Mononuclear cell (primary cell): ENCODE results near the gene CD244. TPM values are rescaled to one million over a fixed set of nuclear protein-coding genes. Genes with fewer than 3 reads are reported as not detected.
"Not testable (repeated sequence)": the region's sequence is repeated elsewhere in the genome, so short reads cannot be mapped to it uniquely, and the experiment has no call there.

Source experiments
- H3K27me3 ChIP-seq: 2 replicates; pipeline ENCODE4 v1.6.0; 2011; ENCODE audit warnings: low read length, control low read depth; ENCODE audit not compliant: insufficient read depth
- H3K4me1 ChIP-seq: 2 replicates; pipeline ENCODE4 v1.5.1; 2011; ENCODE audit warnings: mild to moderate bottlenecking, low read length, control low read depth; ENCODE audit not compliant: insufficient read depth
- H3K4me3 ChIP-seq: 2 replicates; pipeline ENCODE4 v1.5.1; 2011; ENCODE audit warnings: mild to moderate bottlenecking, low read length, moderate library complexity
- H3K9me3 ChIP-seq: 2 replicates; pipeline ENCODE4 v1.5.1; 2011; ENCODE audit warnings: low read depth, mild to moderate bottlenecking, control low read depth, low read length
- total RNA-seq: library from RNA; depleted of rRNA; stranded (reverse); fragments of >200 nt; gene quantifications from one replicate; pipeline ENCODE4 v1.2.3, GENCODE V29; 2012

The CD244 gene
- 15.5 TPM for total RNA-seq

- peaks cover 77% of the 10 kb centered on the region for H3K4me1 ChIP-seq
- peak within 1 kb of the TSS; percentile 34 for H3K4me3 ChIP-seq
- no peaks in the 10 kb centered on the region for H3K27me3 ChIP-seq
- no peaks in the 10 kb centered on the region for H3K9me3 ChIP-seq
Observed at GRCh38 chr1:160862203-160863060, at the start of gene CD244. CD244 (minus strand) TSS chr1:160862887; CDS start chr1:160862677, 210 bp downstream.

GRCh38 chr1:160911925-160912324 is 49.2 kb upstream of the CD244 start:
- Histone ChIP-seq H3K4me1 (no peaks in the 10 kb centered on the region), H3K4me3 (no peak overlapping the region), H3K9me3 (no peaks in the 10 kb centered on the region), H3K27me3 (no peaks in the 10 kb centered on the region)

- Histone ChIP-seq H3K4me3 (no peak overlapping the region), H3K27me3 (no peaks in the 10 kb centered on the region), H3K9me3 (no peaks in the 10 kb centered on the region), H3K4me1 (no peaks in the 10 kb centered on the region)
Observed at GRCh38 chr1:160911441-160911840, 48.8 kb upstream of the CD244 start.

GRCh38 chr1:160910170-160910750 is 47.6 kb upstream of the CD244 start:
- Histone ChIP-seq H3K4me1 (no peaks in the 10 kb centered on the region), H3K9me3 (no peaks in the 10 kb centered on the region), H3K27me3 (no peaks in the 10 kb centered on the region), H3K4me3 (no peak overlapping the region)

- Histone ChIP-seq H3K27me3 (no peaks in the 10 kb centered on the region), H3K4me3 (no peak overlapping the region), H3K9me3 (no peaks in the 10 kb centered on the region), H3K4me1 (no peaks in the 10 kb centered on the region)
Observed at GRCh38 chr1:160907976-160908375, 45.3 kb upstream of the CD244 start.

- H3K4me3 ChIP-seq: no peak overlapping the region
- no peaks in the 10 kb centered on the region for H3K9me3 ChIP-seq
- H3K4me1 ChIP-seq: no peaks in the 10 kb centered on the region
- no peaks in the 10 kb centered on the region for H3K27me3 ChIP-seq
Observed at GRCh38 chr1:160905617-160905989, 42.9 kb upstream of the CD244 start.

GRCh38 chr1:160904783-160905616 is 42.3 kb upstream of the CD244 start:
- Histone ChIP-seq H3K9me3 (no peaks in the 10 kb centered on the region), H3K4me1 (no peaks in the 10 kb centered on the region), H3K4me3 (no peak overlapping the region), H3K27me3 (no peaks in the 10 kb centered on the region)

GRCh38 chr1:160902251-160902650 is 39.6 kb upstream of the CD244 start:
- not testable (repeated sequence) for H3K4me1 ChIP-seq, H3K4me3 ChIP-seq, H3K9me3 ChIP-seq, H3K27me3 ChIP-seq

- Histone ChIP-seq H3K27me3 (no peaks in the 10 kb centered on the region), H3K4me3 (no peak overlapping the region), H3K9me3 (no peaks in the 10 kb centered on the region), H3K4me1 (no peaks in the 10 kb centered on the region)
Observed at GRCh38 chr1:160901768-160902167, 39.1 kb upstream of the CD244 start.

GRCh38 chr1:160900683-160901082 is 38.0 kb upstream of the CD244 start:
- not testable (repeated sequence) for H3K27me3 ChIP-seq, H3K4me1 ChIP-seq, H3K4me3 ChIP-seq, H3K9me3 ChIP-seq

- H3K4me3 ChIP-seq, H3K27me3 ChIP-seq, H3K9me3 ChIP-seq, H3K4me1 ChIP-seq: not testable (repeated sequence)
Observed at GRCh38 chr1:160894368-160895135, 31.9 kb upstream of the CD244 start.

- peaks cover 3% of the 10 kb centered on the region for H3K27me3 ChIP-seq
- H3K4me1 ChIP-seq: peaks cover 5% of the 10 kb centered on the region
- no peak overlapping the region for H3K4me3 ChIP-seq
- H3K9me3 ChIP-seq: no peaks in the 10 kb centered on the region
Observed at GRCh38 chr1:160891474-160891873, 28.8 kb upstream of the CD244 start.

- Histone ChIP-seq H3K9me3 (no peaks in the 10 kb centered on the region), H3K4me1 (peaks cover 20% of the 10 kb centered on the region), H3K27me3 (peaks cover 3% of the 10 kb centered on the region), H3K4me3 (no peak overlapping the region)
Observed at GRCh38 chr1:160888926-160889325, 26.2 kb upstream of the CD244 start.

GRCh38 chr1:160887071-160887470 is 24.4 kb upstream of the CD244 start:
- Histone ChIP-seq H3K4me3 (no peak overlapping the region), H3K27me3 (peaks cover 3% of the 10 kb centered on the region), H3K4me1 (peaks cover 28% of the 10 kb centered on the region), H3K9me3 (no peaks in the 10 kb centered on the region)

GRCh38 chr1:160885042-160885441 is 22.4 kb upstream of the CD244 start, which contains the start of gene ITLN1:
ITLN1 (minus strand) TSS chr1:160885180; CDS start chr1:160884877, 303 bp downstream.
- Histone ChIP-seq H3K4me3 (no peak within 1 kb of the TSS), H3K9me3 (no peaks in the 10 kb centered on the region), H3K27me3 (peaks cover 3% of the 10 kb centered on the region), H3K4me1 (peaks cover 33% of the 10 kb centered on the region)
